RKO (cell line): ENCODE results near the gene PVR.
"Not testable (repeated sequence)": the region's sequence is repeated elsewhere in the genome, so short reads cannot be mapped to it uniquely, and the experiment has no call there.

ENCODE experiments used
- DNase-seq: peaks from one replicate; pipeline ENCODE4 v3.0.0-alpha.2; 2016; ENCODE audit warnings: low spot score

Gene PVR

GRCh38 chr19:44645407-44646048 is 1.8 kb downstream of the PVR start:
- peak; percentile 57 for DNase-seq

- DNase-seq = no peak
These were observed 2.3 kb downstream of the PVR start for GRCh38 chr19:44646049-44646416.

DNA sequence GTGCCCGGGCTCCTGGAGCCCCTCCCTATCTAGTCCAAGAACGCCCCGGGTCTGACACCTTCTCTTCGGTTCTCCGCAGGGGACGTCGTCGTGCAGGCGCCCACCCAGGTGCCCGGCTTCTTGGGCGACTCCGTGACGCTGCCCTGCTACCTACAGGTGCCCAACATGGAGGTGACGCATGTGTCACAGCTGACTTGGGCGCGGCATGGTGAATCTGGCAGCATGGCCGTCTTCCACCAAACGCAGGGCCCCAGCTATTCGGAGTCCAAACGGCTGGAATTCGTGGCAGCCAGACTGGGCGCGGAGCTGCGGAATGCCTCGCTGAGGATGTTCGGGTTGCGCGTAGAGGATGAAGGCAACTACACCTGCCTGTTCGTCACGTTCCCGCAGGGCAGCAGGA is 3.4 kb downstream of the PVR start:
- no peak for DNase-seq

DNA sequence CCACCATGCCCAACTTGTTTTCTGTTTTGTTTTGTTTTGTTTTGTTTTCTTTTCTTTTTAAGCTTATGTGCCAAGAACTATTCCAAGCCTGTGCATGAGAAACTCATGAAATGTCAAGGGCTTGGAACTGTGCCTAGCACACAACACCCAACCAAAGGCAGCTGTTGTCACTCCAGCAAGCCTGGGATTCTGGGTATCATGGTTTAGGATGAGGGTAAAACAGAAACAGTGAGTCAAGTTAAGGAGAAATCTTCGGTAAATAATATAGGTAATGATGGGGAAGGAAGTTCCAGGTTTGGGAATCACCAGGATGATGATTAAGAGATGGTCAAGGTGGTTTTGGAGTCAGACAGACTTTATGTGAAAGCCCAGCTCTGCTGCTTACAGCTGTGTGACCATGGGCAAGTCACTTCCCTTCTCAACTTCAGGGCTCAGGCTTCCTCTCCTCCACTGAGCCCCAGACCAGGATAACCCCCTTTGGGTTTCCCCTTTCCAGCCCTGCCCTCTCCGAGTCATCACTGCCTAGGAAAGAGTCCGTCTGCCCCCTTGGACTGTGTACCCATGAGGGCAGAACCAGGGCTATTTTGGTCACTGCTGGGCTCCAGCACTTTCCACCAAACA is 5.0 kb downstream of the PVR start:
- DNase-seq = no peak

DNA sequence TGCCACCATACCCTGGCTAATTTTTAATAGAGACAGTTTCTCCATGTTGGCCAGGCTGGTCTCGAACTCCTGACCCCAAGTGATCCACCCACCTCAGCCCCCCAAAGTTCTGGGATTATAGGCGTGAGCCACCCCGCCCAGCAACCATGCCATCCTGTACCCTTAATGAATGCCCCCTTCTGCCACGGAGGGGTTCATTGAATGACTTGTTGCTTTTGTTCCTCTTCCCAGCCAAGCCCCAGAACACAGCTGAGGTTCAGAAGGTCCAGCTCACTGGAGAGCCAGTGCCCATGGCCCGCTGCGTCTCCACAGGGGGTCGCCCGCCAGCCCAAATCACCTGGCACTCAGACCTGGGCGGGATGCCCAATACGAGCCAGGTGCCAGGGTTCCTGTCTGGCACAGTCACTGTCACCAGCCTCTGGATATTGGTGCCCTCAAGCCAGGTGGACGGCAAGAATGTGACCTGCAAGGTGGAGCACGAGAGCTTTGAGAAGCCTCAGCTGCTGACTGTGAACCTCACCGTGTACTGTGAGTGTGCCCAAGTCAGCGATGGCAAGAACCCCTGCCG is 6.0 kb downstream of the PVR start:
- DNase-seq = no peak

GRCh38 chr19:44653343-44653742 is 9.6 kb downstream of the PVR start:
- no peak for DNase-seq

DNA sequence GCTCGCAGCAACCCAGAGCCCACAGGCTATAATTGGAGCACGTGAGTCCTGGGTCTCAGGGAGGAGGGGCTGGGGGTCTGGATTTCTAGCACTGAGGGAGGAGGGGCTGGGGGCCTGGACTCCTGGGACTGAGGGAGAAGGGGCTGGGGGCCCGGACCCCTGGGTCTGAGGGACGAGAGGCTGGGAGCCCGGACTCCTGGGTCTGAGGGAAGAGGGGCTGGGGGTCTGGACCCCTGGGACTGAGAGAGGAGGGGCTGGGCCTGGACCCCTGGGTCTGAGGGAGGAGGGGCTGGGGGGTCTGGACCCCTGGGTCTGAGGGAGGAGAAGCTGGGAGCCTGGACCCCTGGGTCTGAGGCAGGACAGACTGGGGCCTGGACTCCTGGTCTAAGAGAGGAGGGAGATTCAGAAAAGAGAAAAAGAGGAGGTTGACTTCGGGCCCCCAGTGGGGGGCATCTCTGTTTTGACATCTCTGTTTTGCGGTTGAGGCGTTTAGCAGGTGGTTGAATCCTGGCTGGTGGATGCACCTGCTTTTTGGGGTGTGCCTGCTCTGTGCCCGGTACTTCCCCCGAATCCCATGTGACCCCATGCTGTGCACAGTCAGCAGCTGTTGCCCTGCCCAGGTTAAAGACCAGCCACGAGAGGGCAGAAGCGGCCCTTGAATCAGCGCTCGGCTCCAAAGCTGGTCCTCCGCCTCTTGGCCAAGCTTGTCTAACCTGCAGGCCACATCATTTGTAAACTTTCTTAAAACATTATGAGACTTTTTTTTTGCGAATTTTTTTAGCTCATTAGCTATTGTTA is 10.5 kb downstream of the PVR start:
- no peak for DNase-seq

DNA sequence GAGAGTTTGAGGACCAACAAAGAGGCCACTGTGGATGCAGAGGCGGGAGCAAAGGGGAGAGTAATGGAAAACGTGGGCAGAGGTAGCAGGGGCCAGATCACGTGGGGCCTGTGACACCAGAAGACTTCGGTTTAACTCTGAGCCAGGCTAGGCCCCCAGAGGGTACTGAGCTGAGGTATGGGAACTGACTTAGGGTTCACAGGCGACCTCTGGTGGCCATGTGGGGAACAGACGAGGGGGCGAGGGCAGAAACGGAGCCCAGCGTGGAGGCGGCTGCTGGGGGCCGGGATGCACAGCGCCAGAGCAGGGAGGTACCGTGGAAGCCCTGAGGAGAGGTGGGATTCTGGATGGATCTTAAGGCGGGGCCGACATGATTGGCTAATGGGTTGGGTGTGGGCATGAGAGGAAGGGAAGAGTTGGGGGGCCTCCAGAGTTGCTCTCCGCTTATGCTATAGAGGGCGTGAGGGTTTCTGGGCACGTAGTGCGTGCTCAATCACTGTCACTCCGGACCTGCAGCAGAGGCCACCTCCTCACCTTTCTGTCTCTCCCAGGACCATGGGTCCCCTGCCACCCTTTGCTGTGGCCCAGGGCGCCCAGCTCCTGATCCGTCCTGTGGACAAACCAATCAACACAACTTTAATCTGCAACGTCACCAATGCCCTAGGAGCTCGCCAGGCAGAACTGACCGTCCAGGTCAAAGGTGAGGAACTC is 13.7 kb downstream of the PVR start:
- DNase-seq = peak; percentile 53

- DNase-seq = no peak
These were observed 14.5 kb downstream of the PVR start for GRCh38 chr19:44658069-44658733.

DNA sequence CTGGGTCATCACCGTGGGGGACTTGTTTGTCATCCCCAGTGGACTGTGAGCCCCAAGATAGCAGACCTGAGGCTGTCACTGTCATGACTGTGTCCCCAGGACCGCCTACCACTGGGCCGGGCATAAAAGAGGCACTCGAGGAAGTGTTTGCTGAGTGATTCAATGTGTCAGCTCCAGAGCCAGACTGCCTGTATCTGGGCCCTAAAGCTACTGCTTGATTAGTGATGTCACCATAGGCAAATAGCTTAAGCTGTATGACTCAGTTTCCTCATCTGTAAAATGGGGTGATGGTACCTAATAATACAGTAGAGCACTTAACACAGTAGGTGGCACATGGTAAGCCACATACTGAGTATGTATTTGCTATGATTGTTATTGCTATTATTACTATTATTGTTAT is 16.4 kb downstream of the PVR start:
- peak; percentile 38 for DNase-seq

DNA sequence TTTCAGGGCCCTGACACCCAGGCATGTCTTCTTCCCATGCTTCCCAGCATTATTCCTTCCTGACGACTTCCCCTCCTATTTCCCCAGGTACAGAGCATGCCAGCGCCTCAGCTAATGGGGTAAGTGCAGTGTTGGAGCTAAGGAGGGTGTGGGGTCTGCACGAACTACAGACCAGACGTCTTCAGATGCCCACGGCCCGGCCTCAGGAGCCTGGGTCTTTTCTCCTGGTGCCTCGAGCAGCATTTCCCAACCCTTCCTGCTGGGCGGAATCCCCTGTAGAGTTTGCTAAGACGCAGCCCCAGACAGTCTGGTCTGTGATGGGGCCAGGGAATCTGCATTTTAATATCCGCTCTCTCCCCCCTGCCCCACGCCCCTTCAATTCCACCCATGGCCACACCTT is 17.5 kb downstream of the PVR start:
- DNase-seq = no peak

- no peak for DNase-seq
These were observed 18.2 kb downstream of the PVR start for GRCh38 chr19:44661904-44662303.

- DNase-seq = no peak
These were observed 19.1 kb downstream of the PVR start for GRCh38 chr19:44662691-44663385.

DNA sequence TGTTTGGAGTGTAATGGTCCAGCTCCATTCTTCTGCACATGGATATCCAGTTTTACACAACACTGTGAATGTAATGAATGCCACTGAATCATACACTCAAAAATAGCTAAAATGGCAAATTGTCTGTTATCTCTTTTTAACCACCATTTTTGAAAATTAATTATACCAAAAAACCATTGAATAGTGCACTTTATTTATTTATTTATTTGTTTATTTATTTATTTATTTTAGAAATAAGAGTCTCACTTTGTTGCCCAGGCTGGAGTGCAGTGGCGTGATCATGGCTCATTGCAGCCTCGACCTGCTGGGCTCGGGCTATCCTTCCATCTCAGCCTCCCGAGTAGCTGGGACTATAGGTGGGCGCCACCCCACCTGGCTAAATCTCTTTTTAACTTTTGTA is 20.3 kb downstream of the PVR start:
- DNase-seq = no peak

DNA sequence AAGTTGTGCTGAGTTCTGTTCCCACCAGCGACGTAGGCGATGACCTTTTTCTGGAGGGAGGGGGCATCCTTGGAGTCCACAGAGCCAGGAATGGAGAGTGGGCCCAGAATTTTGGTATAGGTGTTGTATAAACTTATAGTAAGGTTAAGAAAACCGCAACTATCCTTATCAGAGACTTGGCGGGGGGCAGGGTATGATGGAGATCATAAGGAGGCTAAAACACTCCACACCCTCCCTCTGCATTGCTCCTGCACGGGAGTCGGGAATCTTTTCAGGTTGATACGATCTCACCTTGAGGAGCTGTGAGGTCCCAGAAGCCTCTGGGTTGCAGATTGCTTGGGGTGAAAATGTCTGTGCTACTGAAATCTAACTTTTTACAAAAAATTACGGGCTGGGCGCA is 21.3 kb downstream of the PVR start:
- DNase-seq = no peak

DNA sequence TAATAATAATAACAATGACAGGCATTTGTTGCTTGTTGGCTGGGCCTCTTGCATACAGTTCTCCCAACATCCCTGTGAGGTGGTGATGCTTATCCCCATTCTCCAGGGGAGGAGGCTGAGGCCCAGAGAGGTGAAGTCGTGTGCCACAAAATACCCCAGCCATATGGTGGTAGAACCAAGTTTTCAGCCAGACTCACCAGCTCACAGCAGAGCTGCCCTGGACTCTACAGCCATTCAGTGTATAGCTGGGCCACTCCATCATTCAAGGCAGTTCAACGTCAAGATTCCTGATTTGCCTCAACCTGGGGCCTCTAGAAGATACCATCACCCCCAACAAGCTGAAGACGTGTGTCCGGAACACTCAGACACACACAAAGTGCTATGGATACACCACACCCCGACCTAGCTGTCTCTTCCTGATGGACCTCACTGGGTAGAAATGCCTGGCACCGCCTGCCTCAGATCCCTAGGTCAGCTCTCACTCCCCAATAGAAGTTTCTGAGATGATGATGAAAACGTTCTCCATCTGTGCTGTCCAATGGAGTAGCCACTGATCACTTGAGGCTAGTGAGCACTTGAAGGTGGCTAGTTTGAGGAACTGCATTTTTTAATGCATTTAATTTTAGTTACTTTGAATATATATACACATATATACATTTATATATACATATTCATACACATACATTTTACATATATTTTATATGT is 23.3 kb downstream of the PVR start:
- DNase-seq = no peak

DNA sequence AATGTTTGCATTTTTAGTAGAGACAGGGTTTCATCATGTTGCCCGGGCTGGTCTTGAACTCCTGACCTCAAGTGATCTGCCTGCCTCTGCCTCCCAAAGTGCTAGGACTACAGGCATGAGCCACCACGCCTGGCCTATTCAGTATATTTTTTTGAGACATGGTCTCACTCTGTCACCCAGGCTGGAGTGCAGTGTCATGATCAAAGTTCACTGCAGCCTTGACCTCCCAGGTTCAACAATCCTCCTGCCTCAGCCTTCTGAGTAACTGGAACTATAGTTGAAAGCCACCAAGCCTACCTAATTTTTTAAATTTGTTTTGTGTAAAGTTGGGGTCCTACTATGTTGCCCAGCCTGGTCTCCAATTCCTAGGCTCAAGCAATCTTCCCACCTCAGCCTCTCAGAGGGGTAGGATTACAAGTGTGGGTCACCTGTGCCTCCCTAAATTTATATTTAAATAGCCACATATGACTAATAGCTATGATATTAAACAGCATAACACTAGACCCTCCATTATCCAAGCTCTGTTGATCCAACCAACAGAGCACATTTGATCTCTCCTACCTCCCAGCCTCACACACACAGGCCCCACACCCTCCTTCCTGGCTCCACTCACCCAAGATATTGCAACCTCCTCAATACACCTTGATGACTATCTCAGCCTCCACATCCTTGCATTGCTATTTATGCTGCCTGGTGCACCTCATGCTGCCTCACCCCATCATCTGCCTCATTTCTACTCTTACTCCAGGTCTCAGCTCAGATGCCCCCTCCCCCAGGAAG is 25.5 kb downstream of the PVR start:
- DNase-seq = no peak

DNA sequence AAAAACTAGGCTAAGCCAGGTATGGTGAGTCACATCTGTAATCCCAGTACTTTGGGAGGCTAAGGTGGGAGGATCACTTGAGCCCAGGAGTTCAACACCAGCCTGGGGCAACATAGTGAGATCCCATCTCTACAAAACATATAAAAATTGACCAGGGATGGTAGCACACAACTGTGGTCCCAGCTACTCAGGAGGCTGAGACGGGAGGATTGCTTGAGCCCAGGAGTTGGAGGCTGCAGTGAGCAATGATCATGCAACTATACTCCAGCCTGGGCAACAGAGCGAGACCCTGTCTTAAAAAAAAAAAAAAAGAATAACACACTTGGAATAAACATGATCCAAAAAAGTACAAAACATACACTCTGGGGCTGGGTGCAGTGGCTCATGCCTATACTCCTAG is 26.3 kb downstream of the PVR start:
- DNase-seq = not testable (repeated sequence)

GRCh38 chr19:44671400-44671799 is 27.7 kb downstream of the PVR start, which contains the start of gene CEACAM19:
Gene CEACAM19, plus strand, starts transcription at chr19:44671482. Its CDS starts 450 bp downstream, at chr19:44671932.
- DNase-seq = no peak

GRCh38 chr19:44672226-44672625 is 28.5 kb downstream of the PVR start:
- no peak for DNase-seq
